ENCODE data around the gene MED1.
"Not testable (repeated sequence)": the region's sequence is repeated elsewhere in the genome, so short reads cannot be mapped to it uniquely, and the experiment has no call there.

The MED1 gene, protein sequence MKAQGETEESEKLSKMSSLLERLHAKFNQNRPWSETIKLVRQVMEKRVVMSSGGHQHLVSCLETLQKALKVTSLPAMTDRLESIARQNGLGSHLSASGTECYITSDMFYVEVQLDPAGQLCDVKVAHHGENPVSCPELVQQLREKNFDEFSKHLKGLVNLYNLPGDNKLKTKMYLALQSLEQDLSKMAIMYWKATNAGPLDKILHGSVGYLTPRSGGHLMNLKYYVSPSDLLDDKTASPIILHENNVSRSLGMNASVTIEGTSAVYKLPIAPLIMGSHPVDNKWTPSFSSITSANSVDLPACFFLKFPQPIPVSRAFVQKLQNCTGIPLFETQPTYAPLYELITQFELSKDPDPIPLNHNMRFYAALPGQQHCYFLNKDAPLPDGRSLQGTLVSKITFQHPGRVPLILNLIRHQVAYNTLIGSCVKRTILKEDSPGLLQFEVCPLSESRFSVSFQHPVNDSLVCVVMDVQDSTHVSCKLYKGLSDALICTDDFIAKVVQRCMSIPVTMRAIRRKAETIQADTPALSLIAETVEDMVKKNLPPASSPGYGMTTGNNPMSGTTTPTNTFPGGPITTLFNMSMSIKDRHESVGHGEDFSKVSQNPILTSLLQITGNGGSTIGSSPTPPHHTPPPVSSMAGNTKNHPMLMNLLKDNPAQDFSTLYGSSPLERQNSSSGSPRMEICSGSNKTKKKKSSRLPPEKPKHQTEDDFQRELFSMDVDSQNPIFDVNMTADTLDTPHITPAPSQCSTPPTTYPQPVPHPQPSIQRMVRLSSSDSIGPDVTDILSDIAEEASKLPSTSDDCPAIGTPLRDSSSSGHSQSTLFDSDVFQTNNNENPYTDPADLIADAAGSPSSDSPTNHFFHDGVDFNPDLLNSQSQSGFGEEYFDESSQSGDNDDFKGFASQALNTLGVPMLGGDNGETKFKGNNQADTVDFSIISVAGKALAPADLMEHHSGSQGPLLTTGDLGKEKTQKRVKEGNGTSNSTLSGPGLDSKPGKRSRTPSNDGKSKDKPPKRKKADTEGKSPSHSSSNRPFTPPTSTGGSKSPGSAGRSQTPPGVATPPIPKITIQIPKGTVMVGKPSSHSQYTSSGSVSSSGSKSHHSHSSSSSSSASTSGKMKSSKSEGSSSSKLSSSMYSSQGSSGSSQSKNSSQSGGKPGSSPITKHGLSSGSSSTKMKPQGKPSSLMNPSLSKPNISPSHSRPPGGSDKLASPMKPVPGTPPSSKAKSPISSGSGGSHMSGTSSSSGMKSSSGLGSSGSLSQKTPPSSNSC (N-terminal part only)
- 106 reads per million in 2 donors for total RNA-seq

DNA sequence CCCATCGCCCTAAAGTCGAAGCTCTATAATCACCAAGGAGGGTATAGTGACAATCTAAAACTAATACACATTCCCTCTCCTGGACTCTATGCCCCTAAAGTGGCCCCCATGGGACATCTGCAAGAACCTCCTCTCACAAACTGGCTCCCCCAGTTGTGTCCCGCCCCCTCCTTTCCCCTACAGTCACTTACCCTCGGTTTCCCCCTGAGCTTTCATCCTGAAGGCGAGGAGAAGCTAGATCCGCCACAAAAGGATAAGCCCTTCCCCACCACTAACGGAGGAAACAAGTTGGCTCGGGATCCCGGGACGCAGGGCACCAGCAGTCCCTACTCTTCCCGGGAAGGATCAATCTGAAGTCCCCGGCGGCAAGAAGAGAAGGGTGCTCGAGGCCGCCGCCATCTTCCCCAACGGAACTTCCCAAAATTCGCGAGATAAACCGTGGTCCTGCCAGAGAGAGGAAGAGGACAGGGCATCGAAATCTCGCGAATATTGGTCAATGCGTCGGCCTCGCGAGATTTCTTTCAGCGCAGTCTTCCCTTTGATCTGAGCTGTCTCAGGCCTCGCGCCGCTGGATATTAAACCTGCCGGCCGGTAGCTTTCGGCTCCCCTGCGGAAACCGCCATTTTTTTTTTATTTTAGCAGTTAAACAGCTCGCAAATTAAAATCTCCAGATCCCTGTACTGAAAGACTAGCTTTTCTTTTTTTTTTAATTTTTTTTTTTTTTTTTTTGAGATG is at the start of gene MED1:
Gene MED1 (minus strand): TSS at position 417 of the 735 bp plus-strand sequence. CDS start 201 bp downstream, at position 216.
- DNase-seq, result peak; percentile 22

DNA sequence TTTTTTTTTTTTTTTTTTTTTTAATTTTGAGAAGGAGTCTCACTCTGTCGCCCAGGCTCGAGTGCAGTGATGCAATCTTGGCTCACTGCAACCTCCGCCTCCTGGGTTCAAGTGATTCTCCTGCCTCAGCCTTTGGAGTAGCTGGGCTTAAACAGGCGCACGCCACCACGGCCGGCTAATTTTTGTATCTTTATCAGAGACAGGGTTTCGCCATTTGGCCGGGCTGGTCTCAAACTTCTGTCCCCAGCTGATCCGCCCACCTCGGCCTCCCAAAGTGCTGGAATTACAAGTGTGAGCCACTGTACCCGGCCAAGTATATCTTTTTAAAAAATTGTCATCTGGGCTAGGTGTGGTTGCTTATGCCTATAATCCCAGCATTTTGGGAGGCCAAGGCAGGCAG is 45.9 kb upstream of the MED1 start:
- DNase-seq, result not testable (repeated sequence)

DNA sequence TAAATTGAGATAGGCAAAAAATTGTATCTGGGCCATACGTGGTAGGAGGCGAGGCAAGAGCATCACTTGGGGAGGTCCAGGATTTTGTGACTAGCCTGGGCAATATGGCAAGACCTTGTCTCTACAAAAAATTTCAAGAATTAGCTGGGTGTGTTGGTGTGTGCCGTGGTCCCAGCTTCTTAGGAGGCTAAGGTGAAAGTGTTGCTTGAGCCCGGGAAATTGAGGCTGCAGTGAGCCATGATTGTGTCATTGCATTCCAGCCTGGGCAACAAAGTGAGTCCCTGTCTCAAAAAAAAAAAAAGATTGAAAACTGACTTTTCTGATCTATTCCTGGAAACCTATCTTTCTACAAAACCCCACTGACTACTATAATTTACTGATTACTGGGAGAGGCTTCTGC is 36.9 kb upstream of the MED1 start:
- no peak for DNase-seq

DNA sequence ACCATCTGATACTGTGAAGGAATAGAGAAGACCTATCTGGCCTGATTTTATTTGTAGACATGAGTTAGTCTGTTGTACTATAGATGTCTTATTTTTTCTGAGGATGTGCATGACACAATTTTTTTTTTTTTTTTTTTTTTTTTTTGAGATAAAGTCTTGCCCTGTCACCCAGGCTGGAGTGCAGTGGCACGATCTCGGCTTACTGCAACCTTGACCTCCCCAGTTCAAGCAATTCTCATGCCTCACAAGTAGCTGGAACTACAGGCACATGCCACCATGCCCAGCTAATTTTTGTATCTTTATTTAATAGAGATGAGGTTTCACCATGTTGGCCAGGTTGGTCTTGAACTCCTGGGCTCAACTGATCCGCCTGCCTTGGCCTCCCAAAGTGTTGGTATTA is 36.4 kb upstream of the MED1 start:
- not testable (repeated sequence) for DNase-seq

DNA sequence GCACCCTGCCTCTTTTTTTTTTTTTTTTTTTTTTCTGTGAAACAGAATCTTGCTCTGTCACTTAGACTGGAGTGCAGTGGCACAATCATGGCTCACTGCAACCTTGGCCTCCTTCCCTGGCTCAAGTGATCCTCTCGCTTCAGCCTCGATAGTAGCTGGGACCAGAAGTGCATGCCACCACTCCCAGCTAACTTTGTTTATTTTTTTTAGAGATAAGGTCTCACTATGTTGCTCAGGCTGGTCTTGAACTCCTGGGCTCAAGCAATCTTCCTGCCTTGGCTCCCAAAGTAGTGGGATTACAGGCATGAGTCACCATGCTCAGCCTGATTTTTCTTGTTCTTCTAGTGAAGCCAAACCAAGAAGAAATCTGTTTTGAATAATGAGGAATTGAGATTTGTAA is 35.2 kb upstream of the MED1 start:
- DNase-seq, result no peak

DNA sequence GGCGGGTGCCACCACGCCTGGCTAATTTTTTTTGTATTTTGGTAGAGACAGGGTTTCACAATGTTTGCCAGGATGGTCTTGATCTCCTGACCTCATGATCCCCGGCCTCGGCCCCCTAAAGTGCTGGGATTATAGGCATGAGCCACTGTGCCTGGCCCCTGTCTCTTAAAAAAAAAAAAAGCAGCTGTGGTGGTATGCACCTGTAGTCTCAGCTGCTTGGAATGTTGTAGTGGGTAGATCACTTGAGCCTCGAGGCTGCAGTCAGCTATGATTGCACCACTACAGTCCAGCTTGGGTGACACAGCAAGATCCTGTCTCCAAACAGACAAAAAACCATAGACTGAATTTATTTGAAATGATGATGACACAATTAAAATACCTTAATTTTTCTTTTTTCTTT is 34.5 kb upstream of the MED1 start:
- no peak for DNase-seq

DNA sequence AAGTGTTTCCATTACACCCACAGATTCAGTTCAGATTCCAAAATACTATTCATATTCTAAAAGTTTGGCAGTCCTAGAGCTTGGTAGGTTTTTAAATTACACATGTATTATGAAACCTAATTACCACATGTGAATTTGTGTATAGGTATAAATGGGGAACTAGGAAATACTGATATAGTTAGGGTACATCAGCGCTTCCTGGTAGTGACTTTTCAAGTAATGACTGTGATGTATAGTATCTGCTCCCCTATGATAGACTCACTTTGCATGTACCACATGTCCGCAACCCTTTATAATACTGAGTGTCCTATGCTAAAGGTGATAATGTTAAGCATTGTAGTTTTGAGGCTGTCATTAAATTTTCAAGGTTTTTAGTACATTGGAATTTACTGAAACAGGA is 33.1 kb upstream of the MED1 start:
- no peak for DNase-seq

DNA sequence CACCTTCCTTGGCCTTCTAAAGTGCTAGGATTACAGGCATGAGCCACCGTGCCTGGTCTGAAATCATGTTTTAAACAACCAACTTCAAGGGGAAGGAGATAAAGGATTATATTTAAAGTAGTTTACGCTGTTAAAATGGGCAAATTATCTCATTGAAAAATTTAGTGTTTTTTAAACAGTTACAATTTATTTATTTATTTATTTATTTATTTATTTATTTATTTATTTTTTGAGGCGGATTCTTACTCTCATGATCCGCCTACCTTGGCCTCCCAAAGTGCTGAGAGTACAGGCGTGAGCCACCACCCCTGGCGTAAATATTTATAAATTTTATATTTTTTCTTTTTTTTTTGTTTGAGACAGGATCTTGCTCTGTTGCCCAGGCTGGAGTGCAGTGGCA is 32.4 kb upstream of the MED1 start:
- DNase-seq, result no peak

DNA sequence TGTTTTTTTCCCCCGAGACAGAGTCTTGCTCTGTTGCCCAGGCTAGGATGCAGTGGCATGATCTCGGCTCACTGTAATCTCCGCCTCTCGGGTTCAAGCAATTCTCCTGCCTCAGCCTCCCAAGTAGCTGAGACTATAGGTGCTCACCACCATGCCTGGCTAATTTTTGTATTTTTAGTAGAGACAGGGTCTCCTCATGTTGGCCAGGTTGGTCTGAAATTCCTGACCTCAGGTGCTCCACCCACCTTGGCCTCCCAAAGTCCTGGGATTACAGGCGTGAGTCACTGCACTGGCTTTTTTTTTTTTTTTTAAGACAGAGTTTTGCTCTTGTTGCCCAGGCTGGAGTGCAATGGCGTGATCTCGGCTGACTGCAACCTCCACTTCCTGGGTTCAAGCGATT is 28.6 kb upstream of the MED1 start:
- not testable (repeated sequence) for DNase-seq

DNA sequence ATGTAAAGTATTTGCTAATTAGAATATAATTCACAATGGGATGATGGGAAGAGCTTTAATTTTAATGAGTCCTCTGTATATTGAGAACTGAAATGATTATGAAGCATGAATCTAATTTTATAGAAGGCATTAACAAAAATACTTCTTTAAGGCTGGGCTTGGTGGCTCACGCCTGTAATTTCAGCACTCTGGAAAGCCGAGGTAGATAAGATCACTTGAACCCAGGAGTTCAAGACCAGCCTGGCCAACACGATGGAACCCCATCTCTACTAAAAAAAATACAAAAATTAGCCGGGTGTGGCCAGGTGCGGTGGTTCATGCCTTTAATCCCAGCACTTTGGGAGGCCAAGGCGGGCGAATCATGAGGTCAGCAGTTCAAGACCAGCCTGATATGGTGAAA is 22.2 kb upstream of the MED1 start:
- DNase-seq, result no peak

DNA sequence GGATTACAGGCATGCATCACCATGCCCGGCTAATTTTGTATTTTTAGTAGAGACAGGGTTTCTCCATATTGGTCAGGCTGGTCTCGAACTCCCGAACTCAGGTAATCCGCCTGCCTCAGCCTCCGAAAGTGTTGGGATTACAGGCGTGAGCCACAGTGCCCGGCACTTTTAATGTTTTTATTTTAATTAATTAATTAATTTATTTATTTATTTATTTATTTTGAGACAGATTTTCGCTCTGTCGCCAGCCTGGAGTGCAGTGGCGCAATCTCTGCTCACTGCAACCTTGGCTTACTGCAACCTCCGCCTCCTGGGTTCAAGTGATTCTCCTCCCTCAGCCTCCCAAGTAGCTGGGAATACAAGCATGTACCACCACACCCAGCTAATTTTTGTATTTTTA is 17.5 kb upstream of the MED1 start:
- not testable (repeated sequence) for DNase-seq

DNA sequence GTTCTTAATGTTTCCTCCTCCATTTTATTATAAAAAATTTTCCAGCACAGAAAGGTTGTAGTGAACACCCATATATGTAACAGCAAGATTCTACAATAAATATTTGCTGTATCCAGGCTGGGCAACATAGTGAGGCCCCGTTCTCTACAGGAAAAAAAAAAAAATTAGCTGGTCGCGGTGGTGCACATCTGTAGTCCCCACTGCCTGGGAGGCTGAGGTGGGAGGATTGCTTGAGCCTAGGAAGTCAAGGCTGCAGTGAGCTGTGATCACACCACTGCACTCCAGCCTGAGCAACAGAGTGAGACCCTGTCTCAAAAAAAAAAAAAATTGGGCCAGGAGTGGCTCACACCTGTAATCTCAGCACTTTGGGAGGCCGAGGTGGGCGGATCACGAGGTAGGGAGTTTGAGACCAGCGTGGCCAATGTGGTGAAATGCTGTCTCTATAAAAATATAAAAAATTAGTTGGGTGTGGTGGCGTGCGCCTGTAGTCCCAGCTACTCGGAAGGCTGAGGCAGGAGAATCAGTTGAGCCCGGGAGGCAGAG is 13.6 kb upstream of the MED1 start:
- not testable (repeated sequence) for DNase-seq

DNA sequence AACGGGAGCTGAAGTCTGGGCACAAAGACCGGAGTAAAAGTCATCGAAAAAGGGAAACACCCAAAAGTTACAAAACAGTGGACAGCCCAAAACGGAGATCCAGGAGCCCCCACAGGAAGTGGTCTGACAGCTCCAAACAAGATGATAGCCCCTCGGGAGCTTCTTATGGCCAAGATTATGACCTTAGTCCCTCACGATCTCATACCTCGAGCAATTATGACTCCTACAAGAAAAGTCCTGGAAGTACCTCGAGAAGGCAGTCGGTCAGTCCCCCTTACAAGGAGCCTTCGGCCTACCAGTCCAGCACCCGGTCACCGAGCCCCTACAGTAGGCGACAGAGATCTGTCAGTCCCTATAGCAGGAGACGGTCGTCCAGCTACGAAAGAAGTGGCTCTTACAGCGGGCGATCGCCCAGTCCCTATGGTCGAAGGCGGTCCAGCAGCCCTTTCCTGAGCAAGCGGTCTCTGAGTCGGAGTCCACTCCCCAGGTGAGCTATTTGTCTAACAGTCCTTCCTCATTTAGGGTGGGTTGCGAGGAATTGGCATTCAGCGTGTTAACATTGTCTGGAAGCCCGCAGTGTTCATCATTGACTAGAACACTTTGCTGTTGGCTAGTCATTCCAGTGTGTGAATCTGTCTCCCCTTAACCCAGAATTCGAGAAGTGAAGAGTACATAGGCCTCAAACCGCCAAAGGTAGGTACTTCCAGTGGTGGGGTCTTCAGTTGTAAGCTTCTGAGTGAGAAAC is 11.7 kb upstream of the MED1 start:
- no peak for DNase-seq

DNA sequence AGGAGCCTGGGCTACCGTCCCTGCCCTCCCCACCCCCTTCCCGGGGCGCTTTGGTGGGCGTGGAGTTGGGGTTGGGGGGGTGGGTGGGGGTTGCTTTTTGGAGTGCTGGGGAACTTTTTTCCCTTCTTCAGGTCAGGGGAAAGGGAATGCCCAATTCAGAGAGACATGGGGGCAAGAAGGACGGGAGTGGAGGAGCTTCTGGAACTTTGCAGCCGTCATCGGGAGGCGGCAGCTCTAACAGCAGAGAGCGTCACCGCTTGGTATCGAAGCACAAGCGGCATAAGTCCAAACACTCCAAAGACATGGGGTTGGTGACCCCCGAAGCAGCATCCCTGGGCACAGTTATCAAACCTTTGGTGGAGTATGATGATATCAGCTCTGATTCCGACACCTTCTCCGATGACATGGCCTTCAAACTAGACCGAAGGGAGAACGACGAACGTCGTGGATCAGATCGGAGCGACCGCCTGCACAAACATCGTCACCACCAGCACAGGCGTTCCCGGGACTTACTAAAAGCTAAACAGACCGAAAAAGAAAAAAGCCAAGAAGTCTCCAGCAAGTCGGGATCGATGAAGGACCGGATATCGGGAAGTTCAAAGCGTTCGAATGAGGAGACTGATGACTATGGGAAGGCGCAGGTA is 11.0 kb upstream of the MED1 start:
- no peak for DNase-seq

DNA sequence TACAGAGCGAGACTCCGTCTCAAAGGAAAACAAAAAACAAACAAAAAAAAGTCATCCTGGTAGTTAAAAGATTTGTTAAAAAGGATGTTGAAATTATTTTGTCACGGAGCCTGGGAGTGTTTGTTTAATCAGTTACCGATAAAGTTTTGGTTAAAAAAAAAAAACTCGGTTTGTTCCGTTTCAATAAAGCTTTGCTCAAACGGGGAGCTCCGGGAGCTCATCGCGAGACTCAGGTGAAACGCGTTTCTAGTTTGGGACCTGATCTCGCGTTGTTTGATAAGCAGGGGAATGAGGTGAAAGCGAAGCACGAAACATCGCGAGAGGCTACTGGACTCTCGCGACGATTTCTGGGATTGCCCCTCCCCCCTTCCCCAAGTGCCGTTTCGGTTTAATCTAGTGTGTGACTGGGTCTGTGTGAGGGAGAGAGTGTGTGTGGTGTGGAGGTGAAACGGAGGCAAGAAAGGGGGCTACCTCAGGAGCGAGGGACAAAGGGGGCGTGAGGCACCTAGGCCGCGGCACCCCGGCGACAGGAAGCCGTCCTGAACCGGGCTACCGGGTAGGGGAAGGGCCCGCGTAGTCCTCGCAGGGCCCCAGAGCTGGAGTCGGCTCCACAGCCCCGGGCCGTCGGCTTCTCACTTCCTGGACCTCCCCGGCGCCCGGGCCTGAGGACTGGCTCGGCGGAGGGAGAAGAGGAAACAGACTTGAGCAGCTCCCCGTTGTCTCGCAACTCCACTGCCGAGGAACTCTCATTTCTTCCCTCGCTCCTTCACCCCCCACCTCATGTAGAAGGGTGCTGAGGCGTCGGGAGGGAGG is 10.3 kb upstream of the MED1 start, which contains the start of gene CDK12:
Gene CDK12 (plus strand): TSS at position 374 of the 813 bp plus-strand sequence. CDS start 586 bp downstream, outside the sequence.
- DNase-seq, result peak; percentile 32

DNA sequence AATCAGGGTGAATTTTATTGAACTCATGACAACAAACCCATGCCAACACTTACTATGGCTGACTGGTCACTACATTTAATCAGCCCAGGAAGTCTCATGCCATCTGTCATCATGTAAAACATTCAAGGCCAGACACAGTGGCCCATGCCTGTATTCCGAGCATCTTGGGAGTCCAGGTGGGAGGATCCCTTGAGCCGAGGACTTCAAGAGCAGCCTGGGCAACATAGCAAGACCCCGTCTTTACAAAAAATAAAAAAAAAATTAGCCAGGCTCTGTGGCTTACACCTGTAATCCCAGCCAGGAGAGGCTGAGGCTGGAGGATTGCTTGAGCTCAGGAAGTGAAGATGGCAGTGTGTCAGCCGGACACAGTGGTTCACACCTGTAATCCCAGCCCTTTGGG is 4.9 kb upstream of the MED1 start:
- no peak for DNase-seq

DNA sequence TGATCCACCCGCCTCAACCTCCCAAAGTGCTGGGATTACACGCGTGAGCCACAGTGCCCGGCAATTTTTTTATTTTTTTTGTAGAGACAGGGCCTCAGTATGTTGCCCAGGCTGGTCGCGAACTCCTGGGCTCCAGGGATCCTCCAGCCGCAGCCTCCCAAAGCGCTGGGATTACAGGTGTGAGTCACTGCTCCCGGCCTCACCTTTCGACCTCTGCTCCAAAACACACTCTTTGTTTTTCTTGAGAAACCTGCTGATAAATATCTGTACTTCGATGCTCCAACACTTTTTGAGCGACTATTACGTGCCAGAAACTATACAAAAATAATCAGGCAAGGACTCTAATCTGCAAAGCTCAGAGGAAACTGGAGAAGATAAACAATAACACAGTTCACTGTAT is 1.0 kb downstream of the MED1 start:
- no peak for DNase-seq

DNA sequence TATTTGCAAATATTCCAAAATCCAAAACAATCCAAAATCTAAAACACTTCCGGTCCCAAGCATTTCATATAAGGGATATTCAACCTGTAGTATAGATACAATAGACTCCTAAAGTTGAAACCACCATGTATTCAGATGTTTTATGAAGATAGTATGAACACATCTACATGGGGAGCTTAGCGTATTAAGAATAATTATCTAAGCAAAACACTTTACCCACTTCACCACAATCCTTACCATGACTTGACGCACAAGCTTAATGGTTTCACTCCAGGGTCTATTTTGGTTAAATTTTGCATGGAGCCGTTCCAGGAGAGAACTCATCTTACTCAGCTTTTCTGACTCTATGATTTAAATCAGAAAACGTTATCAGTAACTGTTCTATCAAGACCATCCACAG is 3.5 kb downstream of the MED1 start:
- DNase-seq, result no peak

DNA sequence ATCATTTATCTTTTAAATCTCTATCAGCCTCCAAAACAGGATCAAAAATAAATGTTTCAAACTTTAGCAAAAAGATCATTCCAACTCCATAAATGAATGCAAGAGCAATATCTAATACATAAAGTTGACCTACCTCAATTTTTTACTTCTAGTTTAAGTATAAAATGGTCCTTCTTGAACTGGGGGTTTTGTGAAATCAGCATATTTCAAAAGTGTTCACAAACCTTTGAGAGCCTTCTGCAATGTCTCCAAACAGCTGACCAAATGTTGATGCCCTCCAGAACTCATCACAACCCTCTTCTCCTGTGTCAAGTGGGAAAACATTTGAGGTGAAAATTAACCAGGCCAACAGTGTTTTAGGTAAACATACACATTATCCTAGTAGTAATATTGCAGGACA is 7.7 kb downstream of the MED1 start:
- no peak for DNase-seq

DNA sequence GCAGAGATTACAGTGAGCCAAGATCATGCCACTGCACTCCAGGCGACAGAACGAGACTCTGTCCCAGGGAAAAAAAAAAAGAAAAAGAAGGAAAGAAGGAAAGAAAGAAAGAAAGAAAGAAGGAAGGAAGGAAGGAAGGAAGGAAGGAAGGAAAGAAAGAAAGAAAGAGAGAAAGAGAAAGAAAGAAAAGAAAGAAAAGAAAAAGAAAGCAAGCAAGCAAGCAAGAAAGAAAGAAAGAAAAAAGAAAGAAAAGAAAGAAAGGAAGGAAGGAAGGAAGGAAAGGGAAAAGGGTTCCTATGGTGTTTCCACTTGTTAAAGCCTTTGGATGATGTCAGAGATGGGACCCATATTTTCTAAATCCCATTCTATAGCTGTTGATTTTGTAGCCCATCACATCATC is 11.2 kb downstream of the MED1 start:
- DNase-seq, result not testable (repeated sequence)
